Umbilical cord (tissue), 2 donors: ENCODE results near the gene MED13L. TPM values are rescaled to one million over a fixed set of nuclear protein-coding genes. Genes with fewer than 3 reads are reported as not detected.

Experiments
- DNase-seq: peaks from one replicate; pipeline ENCODE4 v3.0.0-alpha.2; 2015; ENCODE audit warnings: low spot score
- total RNA-seq: library from RNA; depleted of rRNA; stranded (reverse); fragments of >200 nt; gene quantifications from one replicate; pipeline ENCODE4 v1.2.3, GENCODE V29; 2014; ENCODE audit warnings: low replicate concordance; ENCODE audit not compliant: insufficient read depth

The MED13L gene
- 285 TPM for total RNA-seq

GRCh38 chr12:116277467-116278278 lies at the start of gene MED13L:
MED13L (minus strand) TSS chr12:116277693; CDS start chr12:116277131, 562 bp downstream.
- DNase-seq = peak; percentile 90

- no peak for DNase-seq
These were observed 47.8 kb upstream of the MED13L start for GRCh38 chr12:116325336-116325664.

- no peak for DNase-seq
These were observed 47.3 kb upstream of the MED13L start for GRCh38 chr12:116324654-116325335.

- no peak for DNase-seq
These were observed 46.2 kb upstream of the MED13L start for GRCh38 chr12:116323406-116324386.

- no peak for DNase-seq
These were observed 44.4 kb upstream of the MED13L start for GRCh38 chr12:116321913-116322312.

GRCh38 chr12:116320791-116321217 lies 43.3 kb upstream of the MED13L start:
- no peak for DNase-seq

GRCh38 chr12:116319898-116320621 lies 42.6 kb upstream of the MED13L start:
- peak; percentile 89 for DNase-seq

GRCh38 chr12:116319233-116319897 lies 41.9 kb upstream of the MED13L start:
- DNase-seq = peak; percentile 28

- DNase-seq = peak; percentile 62
These were observed 41.2 kb upstream of the MED13L start for GRCh38 chr12:116318576-116319232.

- no peak for DNase-seq
These were observed 40.6 kb upstream of the MED13L start for GRCh38 chr12:116317986-116318575.

GRCh38 chr12:116317139-116317538 lies 39.6 kb upstream of the MED13L start:
- DNase-seq = no peak

- DNase-seq = no peak
These were observed 37.0 kb upstream of the MED13L start for GRCh38 chr12:116314477-116314876.

- DNase-seq = no peak
These were observed 35.9 kb upstream of the MED13L start for GRCh38 chr12:116313194-116313927.

GRCh38 chr12:116310082-116310481 lies 32.6 kb upstream of the MED13L start:
- DNase-seq = no peak

GRCh38 chr12:116309343-116309742 lies 31.9 kb upstream of the MED13L start:
- DNase-seq = no peak

- DNase-seq = no peak
These were observed 31.2 kb upstream of the MED13L start for GRCh38 chr12:116308647-116309046.

- no peak for DNase-seq
These were observed 29.5 kb upstream of the MED13L start for GRCh38 chr12:116306968-116307367.

GRCh38 chr12:116306506-116306905 lies 29.0 kb upstream of the MED13L start:
- DNase-seq = peak; percentile 61

- no peak for DNase-seq
These were observed 27.1 kb upstream of the MED13L start for GRCh38 chr12:116304621-116305020.
